Measurements from ENCODE around the gene RAD1.

RAD1 gene

DNA sequence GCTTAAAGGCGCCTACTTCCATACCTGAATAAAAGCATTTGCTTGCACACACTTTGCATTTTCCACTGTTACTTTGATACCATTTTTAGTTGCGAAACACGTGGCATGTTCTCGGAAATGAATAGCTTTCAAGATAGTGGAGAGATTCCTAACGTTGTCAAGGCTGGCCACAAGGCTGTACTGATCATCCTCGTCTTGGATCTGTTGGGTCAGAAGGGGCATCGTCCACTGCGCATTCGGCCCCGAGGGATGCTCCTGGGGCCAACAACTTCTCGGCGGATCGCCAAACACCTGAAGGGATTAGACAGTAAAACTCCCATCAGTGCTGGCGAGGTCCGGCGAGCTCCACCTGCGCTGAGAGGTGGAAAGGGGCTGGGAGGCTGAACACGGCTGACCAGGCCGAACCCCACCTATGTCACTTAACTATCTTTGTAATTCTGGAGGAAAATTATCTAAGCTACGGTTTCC lies 599 bp downstream of the RAD1 start:
- peak in 1 of 2 experiments; percentile 27 for DNase-seq

DNA sequence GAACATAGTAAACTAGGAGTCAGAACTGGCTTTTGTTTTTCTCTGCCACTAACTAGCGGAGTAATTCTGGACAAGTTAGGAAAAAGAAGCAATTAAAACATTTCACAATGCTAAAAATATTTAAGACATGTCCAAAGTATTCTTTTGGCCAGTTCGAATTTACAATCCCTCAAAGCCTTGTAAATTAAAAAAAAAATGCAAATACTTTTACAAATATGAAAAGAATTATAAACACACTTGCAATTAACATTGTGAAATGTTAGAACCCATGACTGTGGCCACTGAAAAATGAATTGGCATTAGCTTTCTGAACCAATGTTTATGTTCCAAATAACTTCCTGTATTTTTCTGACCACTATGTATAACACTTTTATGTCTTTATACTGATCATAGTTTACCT lies 2.2 kb downstream of the RAD1 start:
- DNase-seq = no peak

DNA sequence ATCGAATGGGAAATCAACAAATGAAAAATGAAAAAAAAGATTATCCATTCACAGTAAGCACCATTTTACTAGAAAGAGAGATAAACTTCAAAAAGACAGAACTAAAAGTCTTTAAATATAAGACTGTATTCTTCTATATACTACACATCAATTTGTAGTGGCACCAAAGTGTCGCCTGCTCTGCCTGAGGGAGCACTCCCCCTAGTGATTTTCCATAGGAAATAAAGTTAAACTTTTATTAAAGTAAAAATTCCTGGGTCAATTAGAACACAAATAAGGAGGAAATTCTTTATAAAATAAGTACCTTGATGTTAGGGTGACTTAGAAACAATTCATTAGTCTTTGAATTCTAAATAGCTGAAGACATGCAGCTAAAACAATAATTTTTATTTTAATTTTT lies 9.7 kb downstream of the RAD1 start:
- no peak for DNase-seq

DNA sequence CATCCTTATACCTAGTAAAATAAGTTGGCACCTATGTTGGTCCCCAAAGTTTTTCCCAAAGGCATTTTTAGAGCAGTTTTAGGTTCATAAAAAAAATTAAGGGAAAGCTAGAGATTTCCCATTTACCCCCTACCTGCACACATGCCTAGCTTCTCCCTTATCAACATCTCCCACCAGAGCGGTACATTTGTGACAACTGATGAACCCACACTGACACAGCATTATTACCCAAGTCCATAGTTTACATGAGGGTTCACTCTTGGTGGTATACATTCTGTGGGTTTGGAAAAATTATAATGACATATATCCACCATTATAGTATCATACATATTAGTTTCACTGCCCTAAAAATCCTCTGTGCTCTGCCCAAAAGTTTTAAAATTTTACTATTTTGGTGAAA lies 12.0 kb downstream of the RAD1 start:
- no peak for DNase-seq

DNA sequence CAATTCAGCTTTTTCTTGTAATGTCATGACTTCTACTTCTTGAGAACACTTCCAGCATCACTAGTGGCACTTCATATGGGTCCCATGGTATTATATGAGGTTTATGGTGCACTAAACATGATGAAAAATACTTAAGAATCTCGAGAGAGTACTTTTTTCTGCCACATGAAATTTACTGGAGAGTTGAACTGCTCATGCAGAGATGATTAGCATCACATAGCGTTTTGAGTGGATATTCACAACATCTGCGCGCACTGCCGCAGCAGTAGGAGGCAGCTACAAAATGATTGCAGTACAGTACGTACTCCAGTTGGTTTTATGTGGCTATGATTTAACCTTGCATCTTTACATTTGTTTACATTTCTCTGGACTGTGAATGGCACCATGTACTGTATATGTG lies 14.7 kb downstream of the RAD1 start:
- no peak for DNase-seq

DNA sequence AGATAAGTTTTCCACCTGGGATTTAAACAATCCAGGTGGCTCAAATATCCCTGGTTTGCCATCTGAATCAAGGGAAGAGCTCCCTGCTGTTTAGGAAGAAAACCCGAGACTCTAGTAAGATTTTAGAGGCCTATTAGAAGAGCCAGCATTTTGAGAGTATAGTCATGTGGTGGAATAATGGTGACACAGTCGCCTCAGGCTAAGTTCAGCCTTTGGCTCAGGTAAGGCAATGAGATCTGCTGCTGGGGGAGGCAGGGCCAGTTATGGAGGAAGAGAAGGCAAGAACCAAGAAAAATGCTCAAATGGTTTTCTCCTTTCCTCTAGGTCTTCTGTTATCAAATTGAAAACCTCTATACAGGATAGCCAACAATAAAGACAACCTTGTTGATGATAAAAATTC lies 16.2 kb downstream of the RAD1 start:
- no peak for DNase-seq

DNA sequence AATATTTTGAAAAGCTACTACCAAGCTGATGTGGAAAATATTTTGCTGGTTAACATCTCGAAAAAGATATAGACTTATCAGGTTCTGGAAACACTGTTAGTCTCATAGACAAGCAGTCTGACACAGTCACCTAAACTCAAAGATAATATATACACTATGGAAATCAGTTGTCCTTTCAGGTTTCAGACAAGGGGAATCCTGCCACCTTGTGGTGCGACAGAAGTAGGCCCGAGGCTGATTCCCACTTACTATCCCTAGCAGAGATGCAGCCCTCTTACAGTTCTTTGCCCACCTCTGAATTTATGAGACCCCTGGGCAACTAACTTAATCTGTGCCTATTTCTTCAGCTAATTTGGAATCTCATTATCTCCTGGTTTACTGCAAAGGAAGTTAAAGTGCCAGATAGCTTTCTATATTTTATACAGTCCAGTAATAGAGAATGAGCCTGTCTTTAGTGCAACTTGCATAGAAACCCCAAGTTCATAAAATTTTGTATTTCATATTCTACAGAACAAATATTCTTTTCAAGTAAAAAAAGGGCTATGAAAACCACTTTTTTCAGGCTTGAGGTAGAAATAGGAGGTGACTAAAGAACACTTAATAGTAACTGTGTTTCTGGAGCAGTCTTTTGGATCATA lies 16.9 kb downstream of the RAD1 start:
- peak; percentile 50 to 60 for DNase-seq

DNA sequence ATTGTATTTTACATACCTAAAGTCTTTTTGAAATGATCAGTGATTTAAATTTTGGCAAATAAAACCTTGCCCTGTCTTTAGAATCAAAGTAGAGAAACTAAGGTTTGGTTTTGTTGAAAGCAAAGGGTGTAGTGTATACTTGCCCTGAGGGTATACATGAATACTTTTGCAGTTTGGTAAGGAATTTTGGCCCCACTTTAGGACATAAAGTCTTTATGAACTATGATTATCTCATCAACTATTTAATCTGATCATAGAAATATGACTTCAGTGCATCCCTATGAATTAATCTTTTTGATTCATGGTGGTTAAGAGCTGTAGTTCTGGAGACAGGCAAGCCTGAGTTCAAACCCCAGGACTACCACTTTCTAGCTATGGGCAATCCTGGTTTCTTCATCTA lies 17.7 kb downstream of the RAD1 start:
- no peak for DNase-seq

DNA sequence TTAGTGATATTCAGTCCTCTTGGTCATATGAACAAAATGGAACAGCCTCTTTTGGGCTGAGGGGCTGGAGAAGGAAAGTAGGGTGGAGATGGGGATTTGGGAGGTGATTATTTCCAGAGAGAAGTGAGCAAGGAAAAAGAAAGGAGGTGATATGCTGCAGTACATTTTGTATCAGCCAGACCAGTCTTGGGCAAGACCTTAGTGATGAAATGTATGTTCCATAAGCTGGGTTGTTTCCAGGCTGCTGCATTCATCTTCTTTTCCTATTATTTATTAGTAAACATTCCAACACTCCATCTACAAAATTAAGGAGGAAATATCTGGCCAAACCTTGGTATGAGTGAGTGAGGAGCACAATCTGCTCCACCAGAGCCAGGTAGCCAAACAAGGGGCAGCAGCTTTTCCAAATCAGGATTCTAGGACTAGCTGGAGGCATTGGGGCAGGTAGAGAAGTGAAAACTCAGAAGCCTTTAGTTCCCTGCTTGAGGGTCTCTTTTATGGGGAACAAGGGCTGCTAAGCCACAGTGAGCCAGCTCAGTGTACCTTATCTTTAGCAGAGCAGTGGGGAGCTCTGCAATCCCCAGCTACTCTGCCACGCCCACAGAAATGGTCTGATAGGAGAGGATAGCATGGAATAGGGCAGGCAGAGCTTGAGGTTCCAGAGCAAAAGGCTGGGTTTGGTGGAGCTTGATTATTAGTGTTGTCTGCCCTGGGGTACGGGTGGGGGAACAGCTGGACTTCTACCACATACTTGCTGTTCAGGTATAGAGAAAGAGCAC lies 19.5 kb downstream of the RAD1 start:
- DNase-seq = no peak

DNA sequence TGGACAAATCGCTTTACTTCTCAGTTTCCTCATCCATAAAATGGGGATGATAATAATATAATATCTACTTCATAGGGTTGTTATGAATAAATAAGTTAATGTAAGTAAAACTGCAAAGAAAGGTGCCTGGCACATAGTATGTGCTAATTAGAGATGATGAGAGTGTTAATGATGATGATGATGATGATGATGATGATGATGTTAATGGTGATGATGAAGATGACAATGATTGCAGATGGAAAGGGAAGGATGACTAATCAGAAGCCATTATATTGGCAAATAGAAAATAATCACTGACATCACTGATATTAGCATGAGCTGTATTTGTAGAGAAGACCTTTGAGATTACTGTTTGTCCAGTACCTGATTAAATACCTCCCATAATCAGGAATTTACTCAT lies 20.6 kb downstream of the RAD1 start:
- no peak for DNase-seq

DNA sequence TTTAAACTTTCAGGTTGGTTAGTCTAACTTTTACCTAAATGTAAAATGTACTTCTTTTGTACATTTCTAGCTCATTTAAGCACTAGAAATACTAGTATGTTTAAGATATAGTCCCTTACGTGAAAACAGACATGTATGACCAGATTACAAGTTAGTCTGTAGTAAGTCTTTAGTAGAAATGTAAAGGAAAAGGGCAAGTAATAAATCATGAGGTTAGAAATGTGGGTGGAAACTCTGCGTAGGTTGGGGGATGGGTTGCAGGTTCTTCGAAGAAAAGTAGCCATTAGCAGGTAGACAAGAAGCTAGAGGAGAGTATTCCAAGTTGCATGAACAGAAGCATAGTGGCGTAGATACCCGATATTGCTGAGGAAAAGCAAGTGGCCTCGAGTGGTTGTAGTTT lies 22.9 kb downstream of the RAD1 start:
- no peak for DNase-seq

DNA sequence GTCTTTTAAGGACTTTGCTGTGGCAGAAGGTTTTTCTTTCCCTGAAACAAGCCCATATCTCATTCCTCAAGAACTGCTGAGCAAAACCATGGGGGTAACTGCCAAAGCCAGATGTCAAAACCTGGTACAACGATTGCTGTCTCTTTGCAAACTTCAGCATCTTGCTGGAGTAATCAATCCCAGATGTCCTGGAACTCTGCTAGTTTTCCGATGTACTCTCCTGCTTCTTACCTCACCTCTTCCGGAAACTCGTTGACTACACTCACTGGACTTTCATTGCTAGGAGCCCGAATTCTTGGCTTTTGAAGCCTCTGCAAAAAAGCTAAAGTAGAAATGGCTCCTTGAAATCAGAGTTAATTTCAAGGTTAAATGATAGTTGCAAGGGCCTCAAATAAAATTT lies 23.3 kb downstream of the RAD1 start:
- no peak for DNase-seq

DNA sequence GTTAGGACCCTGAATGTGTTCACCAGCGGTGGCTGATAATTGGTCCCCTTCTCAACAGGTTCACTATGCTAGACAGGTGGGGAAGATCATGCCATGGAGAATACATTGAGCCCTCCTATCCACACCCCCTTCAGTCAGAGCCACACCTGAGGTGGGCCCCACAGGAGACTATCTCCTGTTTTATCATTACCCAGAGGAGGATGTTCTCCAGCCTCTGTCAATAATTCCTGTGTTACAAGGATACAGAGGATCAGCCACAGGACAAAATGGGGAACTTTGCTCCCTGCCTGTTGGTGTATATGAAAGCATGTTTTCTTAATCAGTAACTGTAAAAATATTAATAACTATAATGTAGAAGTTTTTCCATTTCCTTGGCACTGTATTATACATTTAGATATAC lies 25.9 kb downstream of the RAD1 start:
- no peak for DNase-seq

DNA sequence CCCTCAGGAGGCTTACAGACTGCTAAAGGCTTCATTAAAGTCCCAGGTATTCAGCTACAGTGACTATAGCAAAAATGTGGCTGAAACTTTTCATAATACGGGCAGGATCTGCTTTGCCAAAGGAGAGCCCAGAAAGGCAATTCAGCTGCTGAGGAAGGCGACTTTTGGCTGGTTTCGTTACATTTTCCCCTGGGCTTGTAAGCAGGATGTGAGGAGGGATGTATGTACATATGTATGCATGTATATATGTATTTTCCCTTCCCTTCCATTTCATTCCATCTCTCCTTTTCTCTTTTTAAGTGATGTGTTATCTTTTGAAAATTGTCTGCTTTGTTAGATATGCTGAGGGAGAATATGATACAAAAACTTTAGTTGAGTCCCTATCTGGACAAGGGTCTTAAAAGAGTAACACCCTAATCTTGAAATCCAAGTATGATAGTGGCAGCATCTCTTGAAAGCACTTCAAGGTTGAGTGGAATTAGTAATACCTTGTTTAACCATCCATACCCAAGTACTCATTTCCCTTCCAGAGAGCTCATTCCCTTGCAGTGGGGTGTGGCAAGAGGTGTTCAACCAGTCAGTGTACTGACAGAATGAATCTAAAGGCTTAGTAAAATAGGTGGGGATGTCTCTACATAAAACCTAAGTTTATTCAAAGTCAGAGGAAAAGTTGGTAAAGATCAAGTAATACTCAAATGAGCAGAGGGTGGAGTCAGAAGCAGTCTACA lies 28.7 kb downstream of the RAD1 start:
- no peak for DNase-seq

DNA sequence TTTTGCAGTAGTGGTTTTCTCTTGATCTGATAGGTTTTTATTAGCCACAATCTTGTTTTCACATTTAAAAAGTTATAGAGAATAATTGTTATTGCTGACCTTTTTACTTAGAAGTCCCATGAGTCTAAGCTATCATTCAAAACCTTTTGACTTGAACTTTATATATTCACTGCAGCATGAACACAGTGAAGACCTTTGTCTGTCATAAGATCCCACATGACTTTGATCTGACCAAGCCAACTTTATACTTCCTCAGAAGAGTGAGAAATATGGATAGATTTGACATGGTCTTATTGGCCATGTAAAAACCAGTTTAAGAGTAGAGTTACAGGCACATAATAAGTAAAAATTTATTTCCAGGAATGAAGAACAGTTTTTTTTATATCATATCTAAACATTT lies 34.1 kb downstream of the RAD1 start:
- DNase-seq = no peak

DNA sequence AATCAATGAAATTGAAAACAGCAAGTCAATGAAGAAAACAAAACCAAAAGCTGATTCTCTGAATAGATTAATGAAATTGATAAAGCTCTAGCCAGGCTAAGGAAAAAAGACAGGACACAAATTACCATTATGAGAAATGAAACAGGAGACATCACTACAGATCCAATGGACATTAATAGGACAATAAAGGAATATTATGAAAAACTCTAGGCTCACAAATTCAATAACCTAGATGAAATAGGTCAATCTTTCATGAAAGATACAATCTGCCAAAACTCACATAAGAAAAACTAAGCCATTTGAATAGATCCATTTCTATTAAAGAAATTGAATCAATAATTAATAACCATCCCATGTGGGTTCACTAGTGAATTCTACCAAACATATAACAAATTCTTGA lies 39.0 kb downstream of the RAD1 start:
- no peak for DNase-seq

DNA sequence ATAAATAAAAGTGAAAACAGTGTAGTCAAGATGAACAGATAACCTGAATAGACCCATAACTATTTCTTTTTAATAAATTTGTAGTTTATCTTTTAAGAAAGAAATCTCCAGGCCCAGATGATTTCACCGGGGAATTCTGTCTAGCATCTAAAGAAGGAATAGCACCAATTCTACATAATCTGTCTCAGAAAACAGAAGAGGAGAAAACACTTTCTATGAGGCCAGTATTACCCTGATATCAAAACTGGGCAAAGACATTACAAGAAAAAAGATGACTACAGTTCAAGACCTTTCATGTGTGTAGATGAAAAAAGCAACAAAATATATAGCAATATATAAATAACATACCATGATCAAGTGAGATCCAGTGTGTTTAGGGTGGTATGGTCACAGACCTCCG lies 44.9 kb downstream of the RAD1 start:
- DNase-seq = no peak

DNA sequence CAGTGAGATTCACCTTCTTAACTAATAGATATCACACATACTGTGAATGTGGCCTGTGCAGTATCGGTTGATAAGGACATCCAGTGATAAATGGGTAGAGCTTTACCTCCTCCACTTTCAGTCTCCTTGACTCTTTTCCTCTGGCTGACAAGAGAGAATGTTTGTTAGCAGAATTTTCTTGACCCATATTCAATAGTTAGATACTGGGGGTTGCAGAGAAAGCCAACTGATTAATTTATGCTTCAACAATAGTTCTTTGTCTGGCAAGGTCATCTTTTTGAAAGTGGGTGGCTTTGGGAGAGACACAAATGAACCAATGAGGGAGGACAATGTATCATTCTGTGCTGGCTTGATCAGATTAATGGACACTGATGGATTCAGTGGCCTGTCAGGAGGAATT lies 46.0 kb downstream of the RAD1 start:
- DNase-seq = no peak

DNA sequence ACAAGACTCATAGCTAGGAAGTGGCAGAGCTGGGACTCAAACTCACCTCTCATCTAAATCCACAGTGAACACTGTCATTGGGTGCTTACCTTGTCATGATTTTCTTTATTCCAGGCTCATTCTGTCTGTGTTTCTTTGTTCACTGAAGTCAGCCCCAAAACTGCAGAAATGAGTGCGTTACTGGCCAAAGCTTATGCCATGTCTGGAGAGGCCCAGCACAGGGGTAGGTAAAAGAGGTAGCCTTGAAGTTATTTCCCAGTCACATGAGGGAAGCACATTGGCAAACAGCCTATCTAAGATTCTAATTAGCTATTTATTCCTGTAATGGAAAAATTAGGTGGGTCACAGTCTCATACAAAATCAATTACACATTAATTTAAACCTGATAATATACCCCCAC lies 46.5 kb downstream of the RAD1 start:
- DNase-seq = no peak

DNA sequence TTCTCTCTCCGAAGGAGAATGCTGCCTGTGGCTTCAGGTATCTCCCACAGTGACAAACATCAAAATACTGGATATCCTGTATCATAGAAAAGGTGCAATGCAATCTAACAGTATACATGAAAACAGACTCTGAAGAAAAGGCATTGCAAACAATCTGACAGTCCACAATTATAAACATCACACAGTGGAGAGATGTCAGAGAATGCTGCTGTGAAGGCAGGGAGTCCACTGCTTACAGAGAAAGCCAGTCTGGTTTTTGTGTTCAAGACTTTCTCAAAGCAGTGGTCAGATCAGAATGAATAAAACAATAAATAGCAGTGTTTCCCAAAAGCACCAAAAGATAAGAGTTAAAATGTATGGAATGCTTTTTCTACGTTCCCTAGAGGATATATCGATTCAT lies 47.6 kb downstream of the RAD1 start:
- DNase-seq = no peak

DNA sequence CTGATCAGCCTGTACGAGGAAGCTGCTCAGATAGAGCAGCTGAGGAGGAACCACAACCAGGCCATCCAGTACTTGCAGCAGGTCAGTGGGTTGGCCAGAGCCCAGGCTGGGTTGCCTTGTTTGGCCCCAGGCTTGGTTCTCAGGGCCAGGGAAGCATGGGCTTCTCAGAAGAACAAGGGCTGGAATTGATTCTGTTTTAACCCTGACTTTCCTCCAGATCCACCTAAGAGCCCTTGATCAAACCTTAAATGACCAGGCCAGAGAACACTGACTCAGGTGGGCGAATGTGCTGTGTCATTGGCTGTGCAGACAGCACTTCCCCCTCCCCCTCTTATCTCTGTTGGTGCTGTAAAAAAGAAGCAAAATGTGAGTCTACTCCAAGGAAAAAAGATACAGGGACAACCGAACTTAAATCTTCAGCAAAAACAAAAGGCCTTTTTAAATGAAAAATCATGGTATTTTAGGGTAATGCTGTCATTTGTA lies 48.3 kb downstream of the RAD1 start:
- no peak for DNase-seq

DNA sequence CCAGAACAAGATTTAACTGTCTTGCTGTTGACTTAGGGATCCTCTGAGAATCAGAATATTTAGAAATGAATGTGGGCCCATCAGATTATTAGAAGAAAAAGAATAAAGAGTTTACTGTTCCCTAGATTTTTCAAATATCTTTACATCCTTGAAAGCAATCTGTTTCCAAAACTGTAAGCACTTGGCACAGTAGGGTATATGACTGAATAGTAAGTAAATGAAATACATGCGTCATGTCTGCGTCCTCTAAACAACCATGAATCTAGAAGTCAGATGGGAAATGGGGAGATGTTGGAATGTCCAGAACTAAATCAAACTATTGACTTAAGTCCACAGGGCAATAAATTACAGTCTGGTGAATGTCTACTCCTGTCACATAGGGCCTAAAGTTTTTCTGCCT lies 50.2 kb downstream of the RAD1 start:
- DNase-seq = no peak

DNA sequence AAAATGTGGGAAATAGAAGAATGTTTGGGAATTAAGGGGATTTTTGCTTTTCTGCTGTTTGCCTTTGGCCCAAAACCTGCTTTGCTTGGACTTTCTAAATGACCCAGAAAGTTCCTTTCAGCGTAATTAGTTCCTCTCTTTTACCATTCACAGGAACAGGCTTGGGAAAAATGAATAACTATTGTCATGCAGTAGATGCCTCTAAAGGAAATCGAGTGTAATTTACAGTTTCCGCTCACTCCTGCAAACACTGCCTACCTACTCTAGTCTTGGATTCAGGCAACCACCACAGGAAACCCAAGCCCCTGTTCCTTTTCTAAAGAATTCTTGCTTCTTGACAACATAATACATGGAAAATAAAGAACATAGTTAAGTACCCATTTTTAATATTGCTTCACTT lies 51.4 kb downstream of the RAD1 start:
- no peak for DNase-seq

DNA sequence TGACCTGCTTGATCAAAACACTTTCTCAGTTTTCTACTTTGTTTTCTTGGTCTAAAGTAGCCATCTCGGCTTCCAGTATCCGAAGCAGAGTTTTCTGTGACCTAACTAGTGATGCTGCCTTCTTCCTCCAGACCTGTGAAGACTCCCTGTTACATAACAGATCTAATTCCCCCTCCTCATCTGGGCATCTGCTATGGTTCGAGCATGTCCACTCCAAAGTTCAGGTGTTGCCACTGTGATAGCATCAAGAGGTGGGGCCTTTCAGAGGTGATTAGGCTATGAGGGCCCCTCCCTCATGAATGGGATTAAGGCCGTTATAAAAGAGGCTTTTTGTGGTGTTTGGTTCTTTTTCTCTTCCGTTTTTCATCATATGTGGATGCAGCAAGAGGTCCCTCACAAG lies 56.1 kb downstream of the RAD1 start:
- no peak for DNase-seq
